ENCODE measurements around the gene TTLL11. TPM values are rescaled to one million over a fixed set of nuclear protein-coding genes. Genes with fewer than 3 reads are reported as not detected.

Gene TTLL11
- total RNA-seq, 1 experiment from 2014 or later, result 7.0 TPM

DNA sequence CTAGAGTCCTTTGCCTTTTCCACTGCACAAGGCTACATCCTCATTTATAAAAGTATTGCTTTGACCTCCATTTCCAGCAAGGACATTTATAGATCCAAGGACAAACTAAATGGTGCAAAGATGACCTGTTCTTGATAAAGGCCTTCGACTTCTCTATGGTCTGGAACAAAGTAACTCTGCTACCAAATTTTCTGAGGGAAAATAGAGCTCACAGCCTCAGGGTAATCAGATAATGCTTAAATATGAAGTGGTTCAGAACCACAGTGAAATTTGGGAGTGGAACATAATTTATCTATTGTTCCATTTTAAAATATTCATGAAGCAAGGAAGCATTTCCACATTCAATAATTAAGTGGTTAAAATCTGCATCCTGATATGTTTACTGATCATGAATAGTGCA, 137.5 kb downstream of the TTLL11 start:
- H3K4me3 ChIP-seq (ENCODE audit: low read length), result no peak overlapping the region
- DNase-seq (no peak), ATAC-seq (no peak)
- H3K27me3 ChIP-seq (ENCODE audit: low read length), result no peaks in the 10 kb centered on the region
- no peaks in the 10 kb centered on the region for H3K9me2 ChIP-seq (replicated peaks; ENCODE audit: low read length)
- ChIA-PET POLR2A (ENCODE audit: unreplicated experiment) (no interaction called here), CTCF (interaction anchor here (0.6 kb wide), 1 partner anchor 8 kb away, joined by 3 read pairs; no protein-coding TSS in a partner anchor)
- H4K20me1 ChIP-seq (ENCODE audit: low read length), result peaks cover 7% of the 10 kb centered on the region; the same call in 1 of the 2 replicates
- TF ChIP-seq, protein P1, sequence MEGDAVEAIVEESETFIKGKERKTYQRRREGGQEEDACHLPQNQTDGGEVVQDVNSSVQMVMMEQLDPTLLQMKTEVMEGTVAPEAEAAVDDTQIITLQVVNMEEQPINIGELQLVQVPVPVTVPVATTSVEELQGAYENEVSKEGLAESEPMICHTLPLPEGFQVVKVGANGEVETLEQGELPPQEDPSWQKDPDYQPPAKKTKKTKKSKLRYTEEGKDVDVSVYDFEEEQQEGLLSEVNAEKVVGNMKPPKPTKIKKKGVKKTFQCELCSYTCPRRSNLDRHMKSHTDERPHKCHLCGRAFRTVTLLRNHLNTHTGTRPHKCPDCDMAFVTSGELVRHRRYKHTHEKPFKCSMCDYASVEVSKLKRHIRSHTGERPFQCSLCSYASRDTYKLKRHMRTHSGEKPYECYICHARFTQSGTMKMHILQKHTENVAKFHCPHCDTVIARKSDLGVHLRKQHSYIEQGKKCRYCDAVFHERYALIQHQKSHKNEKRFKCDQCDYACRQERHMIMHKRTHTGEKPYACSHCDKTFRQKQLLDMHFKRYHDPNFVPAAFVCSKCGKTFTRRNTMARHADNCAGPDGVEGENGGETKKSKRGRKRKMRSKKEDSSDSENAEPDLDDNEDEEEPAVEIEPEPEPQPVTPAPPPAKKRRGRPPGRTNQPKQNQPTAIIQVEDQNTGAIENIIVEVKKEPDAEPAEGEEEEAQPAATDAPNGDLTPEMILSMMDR (conservative IDR thresholded peaks at IDR 0.05; ENCODE audit: low read depth, low read length), result no peak
- TF ChIP-seq EZH2 (IDR thresholded peaks at IDR 0.05; ENCODE audit: low read length, unreplicated experiment) (no peak), EZH2phosphoT487 (IDR thresholded peaks at IDR 0.05; ENCODE audit: borderline replicate concordance, low read length) (no peak)
- peaks cover 98% of the 10 kb centered on the region for H3K79me2 ChIP-seq (ENCODE audit: low read length)
- H3K9me3 ChIP-seq (ENCODE audit: low read length), result no peaks in the 10 kb centered on the region
- H3K9ac ChIP-seq (ENCODE audit: low read length), result no peak overlapping the region
- no TSS peak for BruUV-seq (replicated peaks)
- no peak overlapping the region for H3K4me2 ChIP-seq (ENCODE audit: low read length)
- H3K36me3 ChIP-seq (ENCODE audit: low read depth, low read length), result peaks cover 22% of the 10 kb centered on the region
- H3K27ac ChIP-seq (ENCODE audit: low read length), result no peak overlapping the region
- intact Hi-C loops (cut with micrococcal nuclease), result no loop called here
- H2AFZ ChIP-seq (ENCODE audit: low read length), result no peak overlapping the region
- peaks cover 41% of the 10 kb centered on the region for H3K4me1 ChIP-seq (ENCODE audit: insufficient read depth, low read length)
- no peaks in the 10 kb centered on the region for H3F3A ChIP-seq (ENCODE audit: low read length, unreplicated experiment)

DNA sequence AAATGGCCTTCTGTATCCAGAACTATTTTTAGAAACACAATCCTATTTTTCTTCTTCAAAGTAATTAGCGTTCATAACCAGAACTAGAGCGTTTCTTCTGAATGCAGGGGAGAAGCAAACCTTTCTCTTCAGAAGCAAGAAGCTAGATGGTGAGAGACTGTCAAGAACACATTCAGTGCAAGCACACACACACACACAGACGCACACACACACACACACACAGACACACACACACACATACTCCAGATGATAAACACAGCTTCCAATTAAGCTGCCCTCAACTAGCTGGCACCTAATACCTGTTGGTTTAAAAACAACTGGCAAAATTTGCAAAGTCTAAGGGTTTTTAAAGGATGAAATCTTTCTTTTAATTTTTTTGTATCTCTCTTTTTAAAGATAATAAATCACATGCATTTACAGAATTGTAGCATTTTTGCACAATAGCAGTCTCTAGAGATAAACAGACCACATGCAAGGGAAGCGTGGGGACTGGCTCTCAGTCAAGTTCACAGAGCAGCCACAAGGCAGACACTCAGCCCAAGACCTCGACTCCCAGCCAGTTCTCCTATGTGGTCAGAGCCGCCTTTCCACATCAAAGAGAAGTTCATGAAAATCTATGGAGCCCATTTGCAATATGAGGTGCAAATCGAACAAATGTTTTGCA, 138.5 kb downstream of the TTLL11 start:
- Histone ChIP-seq H3K4me1 (ENCODE audit: insufficient read depth, low read length) (peaks cover 39% of the 10 kb centered on the region), H3K79me2 (ENCODE audit: low read length) (peaks cover 98% of the 10 kb centered on the region), H3K36me3 (ENCODE audit: low read depth, low read length) (peaks cover 19% of the 10 kb centered on the region), H3K9ac (ENCODE audit: low read length) (no peak overlapping the region), H4K20me1 (ENCODE audit: low read length) (no peaks in the 10 kb centered on the region; the same call in 1 of the 2 replicates), H3K4me2 (ENCODE audit: low read length) (no peak overlapping the region), H3K9me2 (replicated peaks; ENCODE audit: low read length) (no peaks in the 10 kb centered on the region), H3K27me3 (ENCODE audit: low read length) (no peaks in the 10 kb centered on the region), H3K9me3 (ENCODE audit: low read length) (no peaks in the 10 kb centered on the region), H3K27ac (ENCODE audit: low read length) (no peak overlapping the region), H3F3A (ENCODE audit: low read length, unreplicated experiment) (no peaks in the 10 kb centered on the region), H2AFZ (ENCODE audit: low read length) (no peak overlapping the region), H3K4me3 (ENCODE audit: low read length) (no peak overlapping the region)
- TF ChIP-seq EZH2phosphoT487 (IDR thresholded peaks at IDR 0.05; ENCODE audit: borderline replicate concordance, low read length) (no peak), EZH2 (IDR thresholded peaks at IDR 0.05; ENCODE audit: low read length, unreplicated experiment) (no peak)
- TF ChIP-seq, protein P1 (conservative IDR thresholded peaks at IDR 0.05; ENCODE audit: low read depth, low read length), result no peak
- POLR2A ChIA-PET (ENCODE audit: unreplicated experiment), result no interaction called here
- intact Hi-C loops (cut with micrococcal nuclease), result no loop called here
- CTCF ChIA-PET, result interaction anchor here (0.6 kb wide), 1 partner anchor 9 kb away, joined by 3 read pairs; no protein-coding TSS in a partner anchor
- ATAC-seq, result no peak
- no peak for DNase-seq
- BruUV-seq (replicated peaks), result no TSS peak

DNA sequence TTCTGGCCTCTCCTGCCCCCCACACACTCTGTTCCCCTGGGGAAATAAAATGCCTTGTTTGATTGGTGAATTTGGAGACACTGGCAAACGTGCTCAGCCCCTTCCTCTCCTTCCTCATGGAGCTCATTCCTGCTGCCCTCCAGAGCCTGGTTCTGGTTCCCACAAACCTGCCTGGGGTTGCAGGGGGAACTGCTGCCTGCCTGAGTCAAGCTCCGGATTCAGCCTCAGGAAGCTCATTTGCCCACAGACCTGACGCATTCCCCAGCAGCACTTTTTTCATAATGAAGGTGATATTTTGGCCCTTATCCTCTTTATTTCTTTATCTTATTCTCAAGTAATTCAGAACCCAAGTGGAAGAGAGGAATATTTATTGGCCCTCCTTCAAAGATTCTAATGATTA, 140.5 kb downstream of the TTLL11 start:
- POLR2A ChIA-PET (ENCODE audit: unreplicated experiment), result no interaction called here
- Histone ChIP-seq H4K20me1 (ENCODE audit: low read length) (no peaks in the 10 kb centered on the region), H3K9me3 (ENCODE audit: low read length) (no peaks in the 10 kb centered on the region), H2AFZ (ENCODE audit: low read length) (no peak overlapping the region), H3K9me2 (replicated peaks; ENCODE audit: low read length) (no peaks in the 10 kb centered on the region), H3K4me1 (ENCODE audit: insufficient read depth, low read length) (peaks cover 28% of the 10 kb centered on the region), H3K27me3 (ENCODE audit: low read length) (no peaks in the 10 kb centered on the region), H3K9ac (ENCODE audit: low read length) (no peak overlapping the region), H3K36me3 (ENCODE audit: low read depth, low read length) (peaks cover 19% of the 10 kb centered on the region), H3K79me2 (ENCODE audit: low read length) (peaks cover 98% of the 10 kb centered on the region), H3K4me3 (ENCODE audit: low read length) (no peak overlapping the region), H3F3A (ENCODE audit: low read length, unreplicated experiment) (no peaks in the 10 kb centered on the region), H3K27ac (ENCODE audit: low read length) (no peak overlapping the region), H3K4me2 (ENCODE audit: low read length) (no peak overlapping the region)
- TF ChIP-seq EZH2phosphoT487 (IDR thresholded peaks at IDR 0.05; ENCODE audit: borderline replicate concordance, low read length), result no peak
- TF ChIP-seq EZH2 (IDR thresholded peaks at IDR 0.05; ENCODE audit: low read length, unreplicated experiment), result no peak
- TF ChIP-seq, protein P1 (conservative IDR thresholded peaks at IDR 0.05; ENCODE audit: low read depth, low read length), result no peak
- no TSS peak for BruUV-seq (replicated peaks)
- CTCF ChIA-PET, result no interaction called here
- DNase-seq (no peak), ATAC-seq (no peak)
- intact Hi-C loops (cut with micrococcal nuclease), result no loop called here
